Hepatocyte (in vitro differentiated cells): ENCODE measurements around the gene ILF3.

ENCODE experiments used
- CTCF ChIP-seq: fragments of 200-600 bp; sonication (generic); IDR thresholded peaks from 2 replicates; pipeline ENCODE4 v1.5.1; 2016; ENCODE audit warnings: antibody characterized with exemption, mild to moderate bottlenecking; ENCODE audit not compliant: poor library complexity
- EZH2 ChIP-seq: fragments of 200-600 bp; sonication (generic); IDR thresholded peaks from 2 replicates; pipeline ENCODE4 v1.6.1; 2016; ENCODE audit warnings: antibody characterized with exemption, mild to moderate bottlenecking, borderline replicate concordance

- TF ChIP-seq CTCF (no peak), EZH2 (no peak)
Observed at GRCh38 chr19:10726268-10726667, 72.1 kb downstream of the ILF3 start.
